Suprapubic skin (tissue), 3 donors: Measurements from ENCODE around the gene FLT1.

Experiments
- EP300 ChIP-seq: sonication (generic); formaldehyde crosslinking; IDR thresholded peaks from one replicate; pipeline ENCODE4 v1.6.1; 2017; ENCODE audit warnings: antibody characterized with exemption
- TF ChIP-seq, protein P1 (sequence below), 2 donors: fragments of 200-600 bp in 1 of 2; fragments of 450-650 bp in 1 of 2; sonication (generic) in 1 of 2; IDR thresholded peaks; one replicate each; pipeline ENCODE4 v1.5.1; 2016 to 2019; ENCODE audit warnings: antibody characterized with exemption in 2 of 2, mild to moderate bottlenecking in 1 of 2, moderate library complexity in 1 of 2

DNA sequence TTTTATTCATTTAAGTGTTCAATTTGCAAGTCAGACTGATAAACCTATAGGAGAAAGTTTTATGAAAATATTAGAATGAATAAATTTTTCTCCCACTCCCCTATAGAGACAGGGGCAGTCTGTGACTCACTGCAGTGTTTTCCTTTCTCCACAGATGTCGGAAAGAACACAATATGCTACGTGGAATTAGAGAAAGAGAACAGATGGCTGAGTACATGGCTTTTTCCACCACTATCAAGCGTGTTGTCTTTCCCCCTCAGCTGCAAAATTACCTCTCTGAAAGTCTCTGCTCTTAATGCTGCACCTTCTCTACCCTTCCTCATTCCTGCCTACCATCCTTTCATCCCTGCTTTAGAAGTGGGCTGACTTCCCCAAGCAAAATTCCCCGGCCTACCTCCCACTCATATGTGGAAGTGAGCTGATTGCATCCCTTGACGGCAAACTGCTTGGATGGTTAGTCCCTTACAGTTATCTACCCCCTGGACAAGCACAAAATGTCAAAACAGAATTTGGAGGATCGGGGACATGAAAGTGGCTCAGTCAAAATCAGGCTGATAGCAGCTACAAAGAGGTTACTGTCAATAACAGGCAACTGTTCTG, 30.0 kb downstream of the FLT1 start:
- TF ChIP-seq, protein P1, sequence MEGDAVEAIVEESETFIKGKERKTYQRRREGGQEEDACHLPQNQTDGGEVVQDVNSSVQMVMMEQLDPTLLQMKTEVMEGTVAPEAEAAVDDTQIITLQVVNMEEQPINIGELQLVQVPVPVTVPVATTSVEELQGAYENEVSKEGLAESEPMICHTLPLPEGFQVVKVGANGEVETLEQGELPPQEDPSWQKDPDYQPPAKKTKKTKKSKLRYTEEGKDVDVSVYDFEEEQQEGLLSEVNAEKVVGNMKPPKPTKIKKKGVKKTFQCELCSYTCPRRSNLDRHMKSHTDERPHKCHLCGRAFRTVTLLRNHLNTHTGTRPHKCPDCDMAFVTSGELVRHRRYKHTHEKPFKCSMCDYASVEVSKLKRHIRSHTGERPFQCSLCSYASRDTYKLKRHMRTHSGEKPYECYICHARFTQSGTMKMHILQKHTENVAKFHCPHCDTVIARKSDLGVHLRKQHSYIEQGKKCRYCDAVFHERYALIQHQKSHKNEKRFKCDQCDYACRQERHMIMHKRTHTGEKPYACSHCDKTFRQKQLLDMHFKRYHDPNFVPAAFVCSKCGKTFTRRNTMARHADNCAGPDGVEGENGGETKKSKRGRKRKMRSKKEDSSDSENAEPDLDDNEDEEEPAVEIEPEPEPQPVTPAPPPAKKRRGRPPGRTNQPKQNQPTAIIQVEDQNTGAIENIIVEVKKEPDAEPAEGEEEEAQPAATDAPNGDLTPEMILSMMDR (IDR thresholded peaks at IDR 0.05) = no peak
- TF ChIP-seq EP300 = no peak
